PFSK-1 (cell line): Measurements from ENCODE around the gene FAM181A.

Experiments
- FOXP2 ChIP-seq: optimal IDR thresholded peaks from 2 replicates; pipeline ENCODE3; 2011; ENCODE audit warnings: borderline replicate concordance, control low read depth, inconsistent platforms; ENCODE audit not compliant: insufficient read depth; ENCODE audit errors: extremely low read length, extremely low read depth
- POLR2AphosphoS5 ChIP-seq: IDR thresholded peaks from 2 replicates; pipeline ENCODE4 v1.6.1; 2012; ENCODE audit warnings: low read depth, mild to moderate bottlenecking, control low read depth, low read length, moderate library complexity
- REST ChIP-seq, 2 experiments: IDR thresholded peaks; 2 replicates each; pipeline versions ENCODE4 v1.6.1 to v1.8.0; 2011 to 2012; ENCODE audit warnings: low read depth in 2 of 2, low read length in 2 of 2, control low read depth in 1 of 2, inconsistent platforms in 1 of 2, mild to moderate bottlenecking in 1 of 2, moderate library complexity in 1 of 2; ENCODE audit not compliant: insufficient read depth in 1 of 2
- SIN3A ChIP-seq: IDR thresholded peaks from 2 replicates; pipeline ENCODE4 v1.6.1; 2012; ENCODE audit warnings: mild to moderate bottlenecking, low read length, moderate library complexity, borderline replicate concordance; ENCODE audit not compliant: insufficient read depth
- TAF1 ChIP-seq: IDR thresholded peaks from 2 replicates; pipeline ENCODE4 v1.6.1; 2012; ENCODE audit warnings: low read length, control low read depth, borderline replicate concordance; ENCODE audit not compliant: insufficient read depth

- TF ChIP-seq POLR2AphosphoS5 (no peak), REST (IDR thresholded peaks at IDR 0.05; ENCODE audit: insufficient read depth in 1 of 2, low read depth in 2 of 2, low read length in 2 of 2) (no peak), TAF1 (no peak), FOXP2 (no peak), SIN3A (no peak)
Measured at GRCh38 chr14:93941293-93941910, 14.3 kb downstream of the FAM181A start.
